SK-N-SH (cell line): Measurements from ENCODE around the gene ITM2A. TPM values are rescaled to one million over a fixed set of nuclear protein-coding genes. Genes with fewer than 3 reads are reported as not detected.

Source experiments
- CTCF ChIA-PET: fragments of 300-600, 350-600 bp; formaldehyde crosslinking; extraction: SDS; loops from one replicate; lab custom pipeline; 2021; lab: Yijun Ruan, JAX
- POLR2A ChIA-PET: fragments of 350-600 bp; sonication (Branson Sonifier 250); formaldehyde crosslinking; extraction: SDS; loops from one replicate; lab custom pipeline; 2020; ENCODE audit warnings: antibody characterized with exemption, inconsistent platforms; lab: Yijun Ruan, JAX
- DNase-seq: peaks from one replicate; pipeline ENCODE4 v3.0.0; 2012
- H2AFZ ChIP-seq: fragments of 200-600 bp; sonication (generic); 2 replicates; pipeline ENCODE4 v1.8.1; 2016; ENCODE audit warnings: antibody characterized with exemption, mild to moderate bottlenecking, low read depth
- H3F3A ChIP-seq: fragments of 200-600 bp; sonication (generic); replicated peaks from 2 replicates; pipeline ENCODE3; 2016; ENCODE audit warnings: antibody characterized with exemption, mild to moderate bottlenecking; ENCODE audit not compliant: insufficient read depth
- H3K27ac ChIP-seq, 2 experiments: fragments of 200-500 bp in 1 of 2; fragments of 200-600 bp in 1 of 2; sonication (Bioruptor generic) in 1 of 2; sonication (generic), shearing (Covaris generic) in 1 of 2; 2 replicates each; pipeline versions ENCODE4 v1.5.1 to v1.6.1; 2014 to 2016; ENCODE audit warnings: low read depth in 2 of 2, inconsistent platforms in 1 of 2, low read length in 1 of 2, mild to moderate bottlenecking in 1 of 2, mixed read lengths in 1 of 2
- H3K27me3 ChIP-seq: fragments of 200-600 bp; sonication (generic), shearing (Covaris generic); 2 replicates; pipeline ENCODE4 v1.6.1; 2016; ENCODE audit warnings: mixed run types; ENCODE audit not compliant: insufficient read depth
- H3K36me3 ChIP-seq, 2 experiments: fragments of 200-500 bp in 1 of 2; fragments of 200-600 bp in 1 of 2; sonication (Bioruptor generic) in 1 of 2; sonication (generic) in 1 of 2; replicated peaks in 1 of 2; 2 replicates each; pipeline versions ENCODE3 to v1.5.1; 2014 to 2016; ENCODE audit warnings: low read length in 1 of 2, mild to moderate bottlenecking in 1 of 2; ENCODE audit not compliant: insufficient read depth in 2 of 2, control insufficient read depth in 1 of 2
- H3K4me1 ChIP-seq, 2 experiments: fragments of 200-500 bp in 1 of 2; fragments of 200-600 bp in 1 of 2; sonication (Bioruptor generic) in 1 of 2; sonication (generic), shearing (Covaris generic) in 1 of 2; 2 replicates each; pipeline versions ENCODE4 v1.5.1 to v1.6.1; 2014 to 2016; ENCODE audit warnings: low read depth in 1 of 2, low read length in 1 of 2, mixed run types in 1 of 2; ENCODE audit not compliant: insufficient read depth in 2 of 2, control insufficient read depth in 1 of 2
- H3K4me2 ChIP-seq: fragments of 200-600 bp; sonication (generic), shearing (Covaris generic); 2 replicates; pipeline ENCODE4 v1.6.1; 2017; ENCODE audit warnings: mixed run types
- H3K4me3 ChIP-seq, 2 experiments: fragments of 200-500 bp in 1 of 2; fragments of 200-600 bp in 1 of 2; sonication (Bioruptor generic) in 1 of 2; sonication (generic), shearing (Covaris generic) in 1 of 2; 2 replicates each; pipeline versions ENCODE4 v1.5.1 to v1.8.1; 2014 to 2016; ENCODE audit warnings: low read depth in 2 of 2, inconsistent platforms in 1 of 2, low read length in 1 of 2, mild to moderate bottlenecking in 1 of 2, mixed read lengths in 1 of 2, moderate library complexity in 1 of 2
- H3K79me2 ChIP-seq: fragments of 200-600 bp; sonication (generic); 2 replicates; pipeline ENCODE4 v1.8.1; 2017; ENCODE audit warnings: mild to moderate bottlenecking; ENCODE audit not compliant: insufficient read depth
- H3K9ac ChIP-seq: fragments of 200-600 bp; sonication (generic); 2 replicates; pipeline ENCODE4 v1.6.1; 2017; ENCODE audit warnings: mixed run types
- H3K9me2 ChIP-seq: fragments of 200-600 bp; sonication (generic); 2 replicates; pipeline ENCODE4 v1.6.1; 2017; ENCODE audit warnings: mixed run types
- H3K9me3 ChIP-seq: fragments of 200-600 bp; sonication (generic); 2 replicates; pipeline ENCODE4 v1.6.1; 2017; ENCODE audit warnings: mixed run types, mild to moderate bottlenecking, moderate library complexity
- H4K20me1 ChIP-seq: fragments of 200-600 bp; sonication (generic); 2 replicates; pipeline ENCODE4 v1.6.1; 2017; ENCODE audit warnings: mild to moderate bottlenecking, mixed run types; ENCODE audit not compliant: insufficient read depth
- CHD2 ChIP-seq: fragments of 150-350 bp; IDR thresholded peaks from 2 replicates; pipeline ENCODE4 v1.6.1; 2018; ENCODE audit warnings: low read length; ENCODE audit not compliant: partially characterized antibody
- ELF1 ChIP-seq: IDR thresholded peaks from 2 replicates; pipeline ENCODE4 v1.4.0; 2012
- EP300 ChIP-seq, 2 experiments: IDR thresholded peaks; 2 replicates each; pipeline versions ENCODE4 v1.4.0 to v1.6.1; 2012; ENCODE audit warnings: borderline replicate concordance in 1 of 2, low read depth in 1 of 2, low read length in 1 of 2
- EZH2phosphoT487 ChIP-seq: fragments of 200-600 bp; sonication (generic); IDR thresholded peaks from 2 replicates; pipeline ENCODE4 v1.6.1; 2017; ENCODE audit warnings: low read depth, mixed run types, mild to moderate bottlenecking, antibody characterized with exemption, moderate library complexity, borderline replicate concordance
- FOXJ3 ChIP-seq: sonication (generic); formaldehyde crosslinking; IDR thresholded peaks from 2 replicates; pipeline ENCODE4 v1.5.1; 2020; ENCODE audit warnings: mild to moderate bottlenecking, missing genetic modification reagents
- FOXM1 ChIP-seq: IDR thresholded peaks from 2 replicates; pipeline ENCODE4 v1.4.0; 2012; ENCODE audit warnings: low read depth, mild to moderate bottlenecking
- GABPA ChIP-seq: IDR thresholded peaks from 2 replicates; pipeline ENCODE4 v1.4.0; 2012; ENCODE audit warnings: low read depth, mild to moderate bottlenecking
- JUND ChIP-seq: IDR thresholded peaks from 2 replicates; pipeline ENCODE4 v1.4.0; 2012
- MAX ChIP-seq: IDR thresholded peaks from 2 replicates; pipeline ENCODE4 v1.4.0; 2012; ENCODE audit warnings: low read depth
- NFIC ChIP-seq: IDR thresholded peaks from 2 replicates; pipeline ENCODE4 v1.4.0; 2012; ENCODE audit warnings: borderline replicate concordance
- NRF1 ChIP-seq: IDR thresholded peaks from 2 replicates; pipeline ENCODE4 v1.6.1; 2012; ENCODE audit warnings: low read depth, mild to moderate bottlenecking, low read length
- PBX3 ChIP-seq: IDR thresholded peaks from 2 replicates; pipeline ENCODE4; 2012
- POLR2AphosphoS5 ChIP-seq: IDR thresholded peaks from 2 replicates; pipeline ENCODE4 v1.6.1; 2012; ENCODE audit warnings: low read depth, low read length
- RAD21 ChIP-seq: IDR thresholded peaks from 2 replicates; pipeline ENCODE4 v1.6.1; 2012; ENCODE audit warnings: mild to moderate bottlenecking, low read length
- RCOR1 ChIP-seq: fragments of 150-350 bp; IDR thresholded peaks from 2 replicates; pipeline ENCODE4 v1.6.1; 2017; ENCODE audit warnings: antibody characterized with exemption, low read length
- RFX5 ChIP-seq: IDR thresholded peaks from 2 replicates; pipeline ENCODE4 v1.6.1; 2012; ENCODE audit warnings: mild to moderate bottlenecking, improper control_type of control experiment, low read length
- TEAD4 ChIP-seq: IDR thresholded peaks from 2 replicates; pipeline ENCODE4 v1.4.0; 2012; ENCODE audit warnings: mild to moderate bottlenecking, borderline replicate concordance; ENCODE audit not compliant: insufficient read depth
- USF1 ChIP-seq: IDR thresholded peaks from 2 replicates; pipeline ENCODE4 v1.4.0; 2012; ENCODE audit warnings: low read depth, borderline replicate concordance
- USF2 ChIP-seq: fragments of 150-350 bp; IDR thresholded peaks from 2 replicates; pipeline ENCODE4 v1.6.1; 2017; ENCODE audit warnings: antibody characterized with exemption, low read length, low read depth, borderline replicate concordance
- YY1 ChIP-seq: IDR thresholded peaks from 2 replicates; pipeline ENCODE4 v1.4.0; 2012; ENCODE audit warnings: low read depth, mild to moderate bottlenecking
- ZBTB33 ChIP-seq: IDR thresholded peaks from 2 replicates; pipeline ENCODE4 v1.4.0; 2012; ENCODE audit warnings: low read depth, borderline replicate concordance
- WGBS: methylation state at CpG from one replicate; pipeline ENCODE4 v1.1.6; 2017; ENCODE audit warnings: low lambda C conversion rate; 5-methylcytosine and 5-hydroxymethylcytosine counted together
- polyA plus RNA-seq, 3 experiments: library from polyadenylated mRNA; depleted of rRNA; stranded (reverse); fragments of >200 nt; gene quantifications; 2 replicates each; pipeline ENCODE4 v1.2.3, GENCODE V29; 2012

The ITM2A gene
- polyA plus RNA-seq, 1 of the 3 experiments (the other 2 are of a cell fraction): not detected

GRCh38 chrX:79415056-79415455 lies 47.9 kb upstream of the ITM2A start:
- Histone ChIP-seq H3K4me2 (no peak overlapping the region), H3F3A (no peaks in the 10 kb centered on the region), H4K20me1 (no peaks in the 10 kb centered on the region), H3K4me3 (no peak overlapping the region), H3K9me3 (no peaks in the 10 kb centered on the region), H3K9ac (no peak overlapping the region), H3K36me3 (no peaks in the 10 kb centered on the region), H3K79me2 (no peaks in the 10 kb centered on the region), H3K4me1 (no peaks in the 10 kb centered on the region), H2AFZ (no peak overlapping the region), H3K27ac (no peak overlapping the region), H3K27me3 (no peaks in the 10 kb centered on the region), H3K9me2 (no peaks in the 10 kb centered on the region)
- TF ChIP-seq PBX3: no peak
- no peak for TF ChIP-seq CHD2
- TF ChIP-seq EZH2phosphoT487: no peak
- no peak for TF ChIP-seq RAD21
- no peak for TF ChIP-seq USF1
- no peak for TF ChIP-seq MAX
- no peak for TF ChIP-seq TEAD4
- no peak for TF ChIP-seq RFX5
- no peak for TF ChIP-seq POLR2AphosphoS5
- TF ChIP-seq FOXJ3 (CRISPR knock-in tag): no peak
- no peak for TF ChIP-seq EP300 (IDR thresholded peaks at IDR 0.05; ENCODE audit: borderline replicate concordance in 1 of 2, low read depth in 1 of 2, low read length in 1 of 2)
- TF ChIP-seq USF2: no peak
- no peak for TF ChIP-seq YY1
- TF ChIP-seq JUND: no peak
- POLR2A ChIA-PET: no interaction called here
- WGBS: 7% methylated on average over 2 of the region's 2 CpGs
- CTCF ChIA-PET: no interaction called here
- no peak for DNase-seq

GRCh38 chrX:79413963-79414362 lies 46.8 kb upstream of the ITM2A start:
- Histone ChIP-seq H3K4me3 (no peak overlapping the region), H3K4me1 (no peaks in the 10 kb centered on the region), H2AFZ (no peak overlapping the region), H3K9ac (no peak overlapping the region), H3K9me2 (no peaks in the 10 kb centered on the region), H3K36me3 (no peaks in the 10 kb centered on the region), H4K20me1 (no peaks in the 10 kb centered on the region), H3K79me2 (no peaks in the 10 kb centered on the region), H3K9me3 (no peaks in the 10 kb centered on the region), H3K27ac (no peak overlapping the region), H3F3A (no peaks in the 10 kb centered on the region), H3K27me3 (no peaks in the 10 kb centered on the region), H3K4me2 (no peak overlapping the region)
- CTCF ChIA-PET: interaction anchor here (1.0 to 2.5 kb wide), 6 partner anchors 12 to 871 kb away, joined by 3 to 8 read pairs (median 3); no protein-coding TSS in a partner anchor
- WGBS: 7% methylated on average over 7 of the region's 7 CpGs
- TF ChIP-seq JUND (no peak), NFIC (no peak), RFX5 (no peak), YY1 (no peak), NRF1 (no peak), ELF1 (no peak), FOXM1 (no peak), CHD2 (no peak), RCOR1 (no peak), EP300 (IDR thresholded peaks at IDR 0.05; ENCODE audit: borderline replicate concordance in 1 of 2, low read depth in 1 of 2, low read length in 1 of 2) (no peak), GABPA (no peak), ZBTB33 (no peak)
- DNase-seq: no peak
- POLR2A ChIA-PET: no interaction called here
